ENCODE measurements around the gene POU3F2.

The POU3F2 gene

DNA sequence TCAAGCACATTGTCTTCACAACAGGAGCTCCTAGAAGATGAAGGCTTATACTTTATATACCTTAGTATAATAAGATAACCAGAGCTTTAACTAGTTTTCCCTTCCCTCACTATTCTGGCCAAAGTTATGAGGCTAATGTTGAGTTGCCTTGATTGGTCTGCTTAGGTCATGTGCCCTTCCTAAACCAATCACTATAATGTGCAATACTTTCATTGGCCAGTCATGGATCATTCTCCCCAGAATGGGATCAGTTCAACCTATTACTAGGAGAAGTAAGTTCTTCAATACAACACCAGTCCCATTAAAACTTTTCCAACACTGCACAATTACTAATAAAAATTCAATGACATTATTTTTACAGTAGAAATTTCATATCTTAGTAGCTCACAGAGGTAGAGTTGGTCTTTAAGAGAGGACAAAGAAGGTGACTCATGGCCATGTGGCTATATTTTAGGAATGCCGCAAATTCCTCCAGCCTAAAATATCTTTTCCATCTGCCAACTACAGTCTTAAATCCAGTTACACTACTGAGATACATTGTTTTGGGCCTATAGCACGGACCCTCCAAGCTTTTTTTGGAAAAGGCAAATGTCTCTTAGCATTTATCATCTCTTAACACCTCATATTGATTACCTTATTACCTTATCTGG is 12.5 kb upstream of the POU3F2 start:
- Histone ChIP-seq H3K4me3 (ENCODE audit: insufficient read depth, low read depth, low read length) (no peak overlapping the region), H3K9me3 (ENCODE audit: control insufficient read depth, low read length) (no peaks in the 10 kb centered on the region), H3K27me3 (ENCODE audit: control insufficient read depth, insufficient read depth, low read length, poor library complexity, severe bottlenecking) (peaks cover 49% of the 10 kb centered on the region), H3K27ac (ENCODE audit: insufficient read depth, low read depth, low read length, poor library complexity, severe bottlenecking) (no peak overlapping the region), H3K4me1 (ENCODE audit: control insufficient read depth, insufficient read depth, low read length) (peaks cover 13% of the 10 kb centered on the region), H3K36me3 (ENCODE audit: control insufficient read depth, insufficient read depth, low read length) (no peaks in the 10 kb centered on the region)
- 93 to 96% methylated on average over 2 of the region's 2 CpGs for WGBS, 2 experiments

DNA sequence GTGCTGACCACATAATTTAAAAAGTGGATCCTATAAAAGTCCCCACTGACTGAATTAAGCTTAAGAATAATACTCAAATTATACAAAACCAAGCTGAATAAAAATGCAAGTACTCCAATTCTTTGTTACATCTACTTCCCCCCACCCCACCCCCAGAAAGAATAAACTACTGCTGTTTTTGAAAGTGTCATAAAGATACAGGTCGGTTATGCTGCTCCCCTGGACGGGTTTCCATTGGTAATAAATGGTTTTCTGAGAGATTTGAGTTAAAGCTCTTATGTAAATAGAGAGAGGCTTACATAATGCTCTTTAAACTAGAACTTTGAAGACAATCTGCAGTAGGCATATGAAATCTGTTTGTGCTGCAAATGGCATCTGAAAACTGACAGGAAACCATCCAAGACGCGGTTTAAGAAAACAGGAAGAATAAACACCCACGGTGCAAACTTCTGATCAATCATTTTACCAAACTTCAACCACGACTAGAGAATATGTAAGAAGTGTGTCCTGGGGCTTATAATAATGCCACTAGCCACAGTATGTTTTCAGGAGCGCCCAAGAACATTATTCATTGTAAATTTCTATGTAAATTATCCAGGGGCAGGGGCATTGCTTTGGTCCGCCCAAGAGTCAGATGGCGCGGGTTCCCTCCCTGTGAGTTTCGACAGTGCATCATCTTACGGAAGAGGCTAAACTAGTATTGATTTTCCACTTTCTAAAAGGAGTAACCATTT is 10.8 kb upstream of the POU3F2 start:
- WGBS, 2 experiments = 3 to 7% methylated on average over 10 to 12 of the region's 12 CpGs
- peak overlapping the region; percentile 50 for H3K4me3 ChIP-seq (ENCODE audit: insufficient read depth, low read depth, low read length)
- peaks cover 66% of the 10 kb centered on the region for H3K27me3 ChIP-seq (ENCODE audit: control insufficient read depth, insufficient read depth, low read length, poor library complexity, severe bottlenecking)
- no peaks in the 10 kb centered on the region for H3K36me3 ChIP-seq (ENCODE audit: control insufficient read depth, insufficient read depth, low read length)
- H3K9me3 ChIP-seq (ENCODE audit: control insufficient read depth, low read length) = no peaks in the 10 kb centered on the region
- peaks cover 25% of the 10 kb centered on the region for H3K4me1 ChIP-seq (ENCODE audit: control insufficient read depth, insufficient read depth, low read length)
- H3K27ac ChIP-seq (ENCODE audit: insufficient read depth, low read depth, low read length, poor library complexity, severe bottlenecking) = no peak overlapping the region

DNA sequence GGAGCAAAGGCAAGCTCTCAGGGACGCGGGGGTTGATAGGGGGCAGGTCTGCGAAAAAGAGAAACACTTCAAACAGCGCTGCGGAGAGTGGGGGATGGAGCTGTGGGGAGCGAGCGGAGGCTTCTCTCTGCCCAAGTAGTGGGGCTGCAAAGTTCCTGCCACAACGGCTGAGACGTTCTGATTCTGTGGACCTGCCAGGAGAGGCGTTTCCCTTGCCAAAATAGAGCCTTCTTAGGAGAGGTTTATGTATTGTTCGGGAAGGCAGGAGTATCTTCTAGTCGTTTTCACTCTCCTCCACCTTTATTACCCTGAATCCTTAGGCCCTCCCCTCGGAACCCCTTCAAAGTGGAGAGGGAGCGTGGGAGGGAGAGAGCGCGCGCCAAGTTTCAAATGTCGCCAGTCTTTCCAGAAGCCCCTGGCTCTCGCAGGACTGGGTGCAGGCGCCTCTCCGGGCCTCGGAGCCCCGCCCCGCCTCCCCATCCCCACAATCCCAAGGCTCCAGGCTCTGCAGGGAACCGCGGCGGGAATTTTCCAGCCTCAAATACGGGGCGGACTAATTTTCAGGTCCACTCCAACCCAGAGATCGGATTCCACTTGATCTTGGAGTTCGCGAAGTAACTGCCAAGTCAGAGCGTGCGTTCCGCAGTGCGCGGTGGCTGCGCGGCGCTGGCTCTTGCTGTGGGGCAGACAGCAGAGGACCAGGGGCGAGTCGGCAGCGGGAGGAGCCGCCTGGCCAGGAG is 10.0 kb upstream of the POU3F2 start:
- Histone ChIP-seq H3K4me1 (ENCODE audit: control insufficient read depth, insufficient read depth, low read length) (peaks cover 31% of the 10 kb centered on the region), H3K4me3 (ENCODE audit: insufficient read depth, low read depth, low read length) (peak overlapping the region; percentile 50), H3K9me3 (ENCODE audit: control insufficient read depth, low read length) (no peaks in the 10 kb centered on the region), H3K27ac (ENCODE audit: insufficient read depth, low read depth, low read length, poor library complexity, severe bottlenecking) (no peak overlapping the region), H3K27me3 (ENCODE audit: control insufficient read depth, insufficient read depth, low read length, poor library complexity, severe bottlenecking) (peaks cover 73% of the 10 kb centered on the region), H3K36me3 (ENCODE audit: control insufficient read depth, insufficient read depth, low read length) (no peaks in the 10 kb centered on the region)
- 0% methylated on average over 42 to 44 of the region's 44 CpGs for WGBS, 2 experiments

DNA sequence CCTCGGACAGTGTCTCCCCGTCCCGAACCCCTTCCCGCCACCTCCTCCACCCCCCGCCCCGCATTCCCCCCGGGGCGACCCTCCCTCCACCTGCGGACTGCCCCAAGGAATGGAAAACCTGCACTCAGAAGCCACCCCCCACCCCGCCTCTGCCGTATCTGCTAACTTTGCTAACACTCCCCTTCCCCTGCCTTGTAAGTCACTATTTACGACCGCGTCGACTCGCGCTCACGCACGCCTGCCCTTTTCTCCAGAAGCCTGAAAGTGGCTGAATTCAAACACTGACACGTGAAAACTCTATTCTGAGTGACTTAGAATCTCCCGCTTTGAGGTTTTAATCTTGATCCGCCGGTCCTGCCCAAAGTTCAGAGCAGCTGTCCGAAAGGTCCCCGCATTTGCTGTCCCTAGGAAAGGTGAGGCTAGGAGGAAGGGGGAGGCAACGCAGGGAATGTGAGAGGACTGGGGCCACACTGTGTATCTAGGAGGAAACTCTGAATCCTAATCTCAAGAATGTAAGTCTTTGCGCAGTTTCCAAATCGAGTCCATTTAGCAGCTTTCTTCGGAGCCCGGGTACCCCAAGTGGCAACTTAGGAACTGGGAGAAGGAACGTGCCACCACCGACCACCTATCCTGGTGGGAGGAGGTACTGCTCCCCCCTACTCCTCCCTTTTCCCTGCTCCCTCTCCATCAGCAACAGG is 9.3 kb upstream of the POU3F2 start:
- Histone ChIP-seq H3K9me3 (ENCODE audit: control insufficient read depth, low read length) (no peaks in the 10 kb centered on the region), H3K27me3 (ENCODE audit: control insufficient read depth, insufficient read depth, low read length, poor library complexity, severe bottlenecking) (peaks cover 80% of the 10 kb centered on the region), H3K27ac (ENCODE audit: insufficient read depth, low read depth, low read length, poor library complexity, severe bottlenecking) (no peak overlapping the region), H3K4me3 (ENCODE audit: insufficient read depth, low read depth, low read length) (peak overlapping the region; percentile 50), H3K4me1 (ENCODE audit: control insufficient read depth, insufficient read depth, low read length) (peaks cover 35% of the 10 kb centered on the region), H3K36me3 (ENCODE audit: control insufficient read depth, insufficient read depth, low read length) (no peaks in the 10 kb centered on the region)
- WGBS, 2 experiments = 0 to 1% methylated on average over 28 to 30 of the region's 32 CpGs

DNA sequence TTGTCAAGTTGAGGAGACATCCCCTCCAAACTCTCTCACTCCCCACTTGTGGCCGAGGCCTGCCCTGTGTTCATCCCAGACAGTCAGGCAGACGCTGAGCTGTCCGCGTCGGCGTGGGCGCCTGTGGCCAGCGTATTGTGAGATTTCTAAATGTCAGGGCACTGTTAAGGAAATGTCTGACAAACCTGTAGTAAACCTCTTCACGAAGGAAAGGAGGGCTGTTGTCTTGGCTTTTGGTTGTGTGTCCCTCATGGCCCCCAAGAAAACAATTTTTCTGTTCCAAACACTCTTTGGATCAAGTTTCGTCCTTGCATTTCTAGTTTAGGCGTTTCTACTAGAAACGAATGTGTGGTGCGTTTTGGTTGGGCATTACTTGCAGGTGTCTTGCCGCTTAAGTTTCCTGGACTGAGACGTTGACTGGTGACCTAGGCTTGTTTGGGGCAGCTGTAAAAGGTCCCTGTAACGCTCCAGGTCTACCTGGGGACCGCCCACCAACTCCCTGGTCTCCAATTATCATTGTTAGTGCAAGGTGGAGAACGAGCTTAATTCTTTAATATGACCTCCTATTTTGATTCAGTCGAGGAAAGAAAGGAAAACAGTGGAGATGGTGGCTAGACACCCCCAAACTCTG is 8.7 kb upstream of the POU3F2 start:
- WGBS, 2 experiments = 1 to 2% methylated on average over 19 of the region's 19 CpGs
- Histone ChIP-seq H3K36me3 (ENCODE audit: control insufficient read depth, insufficient read depth, low read length) (no peaks in the 10 kb centered on the region), H3K27ac (ENCODE audit: insufficient read depth, low read depth, low read length, poor library complexity, severe bottlenecking) (no peak overlapping the region), H3K27me3 (ENCODE audit: control insufficient read depth, insufficient read depth, low read length, poor library complexity, severe bottlenecking) (peaks cover 87% of the 10 kb centered on the region), H3K4me1 (ENCODE audit: control insufficient read depth, insufficient read depth, low read length) (peaks cover 40% of the 10 kb centered on the region), H3K4me3 (ENCODE audit: insufficient read depth, low read depth, low read length) (peak overlapping the region; percentile 50), H3K9me3 (ENCODE audit: control insufficient read depth, low read length) (no peaks in the 10 kb centered on the region)

DNA sequence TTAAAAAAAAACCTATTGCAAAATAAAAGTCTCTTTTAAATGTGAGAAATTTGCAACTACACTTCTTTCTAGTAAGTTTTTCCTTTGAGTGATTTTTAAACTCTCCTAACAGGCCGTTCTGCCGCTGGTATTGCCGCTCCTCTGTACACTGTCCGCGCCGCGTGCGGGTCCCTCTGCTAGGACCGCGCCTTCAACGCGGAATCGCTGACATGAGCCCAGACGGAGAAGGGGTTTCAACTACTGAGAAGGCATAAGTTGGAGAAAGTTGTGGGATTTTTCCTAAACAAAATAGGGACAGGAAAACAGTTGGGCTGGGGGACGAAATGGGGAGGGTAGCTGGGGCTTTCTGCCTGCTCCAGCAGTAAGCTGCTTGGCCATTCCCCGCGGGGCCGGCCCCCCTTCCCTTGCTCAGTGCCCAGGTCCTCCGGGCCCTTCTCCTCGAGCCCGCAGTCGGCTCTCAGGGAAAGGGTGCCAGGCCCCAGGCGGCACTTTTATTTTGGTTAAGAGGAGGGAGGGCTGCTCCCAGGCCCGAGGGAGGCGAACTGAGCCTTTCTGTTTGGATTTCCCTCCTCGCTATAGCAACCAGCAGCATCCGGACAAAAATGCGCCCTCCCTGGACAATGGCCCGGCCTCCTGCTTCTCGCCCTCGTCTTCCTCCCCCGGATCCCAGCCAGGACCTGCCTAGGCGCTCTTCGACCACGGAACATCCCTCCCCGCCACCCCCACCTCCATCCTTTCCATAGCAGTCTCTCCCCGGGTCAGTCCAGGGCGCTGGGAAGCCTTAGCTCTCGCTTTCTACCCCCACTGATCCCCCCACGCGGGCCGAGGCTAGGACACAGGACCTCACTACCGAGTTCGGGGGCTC is 6.8 kb upstream of the POU3F2 start:
- Histone ChIP-seq H3K36me3 (ENCODE audit: control insufficient read depth, insufficient read depth, low read length) (no peaks in the 10 kb centered on the region), H3K27me3 (ENCODE audit: control insufficient read depth, insufficient read depth, low read length, poor library complexity, severe bottlenecking) (peaks cover 97% of the 10 kb centered on the region), H3K4me3 (ENCODE audit: insufficient read depth, low read depth, low read length) (peak overlapping the region; percentile 20), H3K9me3 (ENCODE audit: control insufficient read depth, low read length) (no peaks in the 10 kb centered on the region), H3K27ac (ENCODE audit: insufficient read depth, low read depth, low read length, poor library complexity, severe bottlenecking) (peak overlapping the region; percentile 82), H3K4me1 (ENCODE audit: control insufficient read depth, insufficient read depth, low read length) (peaks cover 57% of the 10 kb centered on the region)
- WGBS, 2 experiments = 0% methylated on average over 42 to 44 of the region's 44 CpGs

DNA sequence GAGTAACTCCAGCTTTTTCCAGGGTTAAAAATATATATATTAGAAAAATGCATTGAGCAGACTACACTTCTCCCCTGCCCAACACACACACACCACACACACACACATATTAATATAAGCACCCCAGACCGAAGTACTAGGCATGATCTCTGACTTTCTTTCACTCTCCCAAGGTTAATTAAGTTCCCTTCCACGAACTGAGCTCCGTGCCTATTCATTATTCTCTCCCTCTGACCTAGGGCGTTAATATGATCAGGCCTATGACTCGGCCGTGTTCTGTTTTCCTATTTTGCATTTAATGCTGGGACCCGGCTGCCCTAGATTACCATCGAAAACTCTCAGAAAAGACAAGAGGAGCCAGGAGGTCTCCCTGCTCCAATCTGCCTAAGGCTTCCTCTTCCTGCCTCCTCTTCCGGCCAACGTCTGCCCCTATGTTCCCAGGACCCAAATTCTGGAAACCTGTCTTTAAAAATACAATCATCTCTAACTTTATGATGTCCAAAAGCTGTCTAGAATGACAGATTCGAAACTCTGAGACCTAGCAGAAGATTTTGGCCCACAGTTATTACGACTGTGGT is 6.1 kb upstream of the POU3F2 start:
- H3K4me1 ChIP-seq (ENCODE audit: control insufficient read depth, insufficient read depth, low read length) = peaks cover 64% of the 10 kb centered on the region
- H3K27ac ChIP-seq (ENCODE audit: insufficient read depth, low read depth, low read length, poor library complexity, severe bottlenecking) = peak overlapping the region; percentile 64
- H3K9me3 ChIP-seq (ENCODE audit: control insufficient read depth, low read length) = no peaks in the 10 kb centered on the region
- peak overlapping the region; percentile 20 for H3K4me3 ChIP-seq (ENCODE audit: insufficient read depth, low read depth, low read length)
- peaks cover 100% of the 10 kb centered on the region for H3K27me3 ChIP-seq (ENCODE audit: control insufficient read depth, insufficient read depth, low read length, poor library complexity, severe bottlenecking)
- 3% methylated on average over 12 of the region's 12 CpGs for WGBS, 2 experiments
- H3K36me3 ChIP-seq (ENCODE audit: control insufficient read depth, insufficient read depth, low read length) = no peaks in the 10 kb centered on the region

DNA sequence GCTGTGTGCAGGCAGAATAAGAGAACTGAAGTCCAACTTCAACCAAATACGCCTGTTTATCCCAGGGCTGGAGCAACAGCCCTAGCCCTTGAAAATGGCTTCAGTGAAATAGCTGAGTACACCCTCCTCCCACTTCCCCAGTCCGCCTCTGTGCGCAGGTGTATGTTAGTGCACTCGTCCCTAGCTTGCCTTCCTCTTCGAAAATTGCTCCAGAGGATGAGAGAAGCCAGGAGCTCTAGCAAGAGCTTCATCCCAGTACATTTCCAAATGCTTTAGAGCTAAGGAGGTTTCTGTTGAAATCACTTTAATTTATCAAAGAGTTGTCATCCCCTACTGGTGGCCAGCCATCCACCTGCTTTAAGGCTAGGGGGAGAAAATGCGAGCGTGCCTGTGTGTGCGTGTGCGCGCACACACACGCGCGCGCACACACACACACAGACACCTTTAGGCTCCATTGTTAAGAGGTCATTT is 5.4 kb upstream of the POU3F2 start:
- H3K27ac ChIP-seq (ENCODE audit: insufficient read depth, low read depth, low read length, poor library complexity, severe bottlenecking) = peak overlapping the region; percentile 27
- no peaks in the 10 kb centered on the region for H3K36me3 ChIP-seq (ENCODE audit: control insufficient read depth, insufficient read depth, low read length)
- WGBS, 2 experiments = 1 to 2% methylated on average over 14 of the region's 14 CpGs
- H3K27me3 ChIP-seq (ENCODE audit: control insufficient read depth, insufficient read depth, low read length, poor library complexity, severe bottlenecking) = peaks cover 100% of the 10 kb centered on the region
- no peaks in the 10 kb centered on the region for H3K9me3 ChIP-seq (ENCODE audit: control insufficient read depth, low read length)
- peak overlapping the region; percentile 18 for H3K4me3 ChIP-seq (ENCODE audit: insufficient read depth, low read depth, low read length)
- peaks cover 64% of the 10 kb centered on the region for H3K4me1 ChIP-seq (ENCODE audit: control insufficient read depth, insufficient read depth, low read length)

DNA sequence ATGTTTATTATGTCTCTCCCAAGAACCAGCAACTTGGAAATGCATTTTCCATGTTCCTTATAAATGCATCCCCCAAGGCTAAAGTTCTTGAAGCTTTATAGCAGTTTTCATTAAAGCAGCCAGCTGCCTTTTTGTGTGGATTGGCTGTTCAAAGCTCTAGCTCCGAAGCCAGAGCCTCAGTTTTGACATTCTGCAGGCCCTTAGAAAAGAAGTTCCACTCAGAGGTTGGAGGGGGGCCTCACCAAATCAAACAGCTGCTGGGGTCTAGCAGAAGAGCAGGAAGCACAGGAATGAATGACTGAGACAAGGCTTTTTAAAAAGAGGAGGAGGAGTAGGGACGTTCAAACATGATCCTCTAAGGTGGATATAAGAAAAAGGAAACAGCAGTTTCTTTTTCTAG is 4.2 kb upstream of the POU3F2 start:
- Histone ChIP-seq H3K9me3 (ENCODE audit: control insufficient read depth, low read length) (no peaks in the 10 kb centered on the region), H3K4me3 (ENCODE audit: insufficient read depth, low read depth, low read length) (no peak overlapping the region)

More for the DNA sequence above, 4.2 kb upstream of the POU3F2 start:
- Histone ChIP-seq H3K36me3 (ENCODE audit: control insufficient read depth, insufficient read depth, low read length) (no peaks in the 10 kb centered on the region), H3K27me3 (ENCODE audit: control insufficient read depth, insufficient read depth, low read length, poor library complexity, severe bottlenecking) (peaks cover 90% of the 10 kb centered on the region), H3K27ac (ENCODE audit: insufficient read depth, low read depth, low read length, poor library complexity, severe bottlenecking) (no peak overlapping the region), H3K4me1 (ENCODE audit: control insufficient read depth, insufficient read depth, low read length) (peaks cover 62% of the 10 kb centered on the region)
- 0% methylated on average over 2 of the region's 2 CpGs for WGBS, 2 experiments

All from ectodermal cell (in vitro differentiated cells).